ENCODE results near the gene MARK4.
"Not testable (repeated sequence)": the region's sequence is repeated elsewhere in the genome, so short reads cannot be mapped to it uniquely, and the experiment has no call there.

Gene MARK4

GRCh38 chr19:45250832-45251451 is at the start of gene MARK4:
MARK4 (plus strand) TSS chr19:45251271; CDS start chr19:45251589, 318 bp downstream.
- peak; percentile 14 for DNase-seq (ENCODE audit: low read depth)

- no peak for DNase-seq (ENCODE audit: low read depth)
These were observed 48.4 kb upstream of the MARK4 start for GRCh38 chr19:45202637-45203036.

- DNase-seq (ENCODE audit: low read depth): no peak
These were observed 45.3 kb upstream of the MARK4 start for GRCh38 chr19:45205810-45206209.

- DNase-seq (ENCODE audit: low read depth): no peak
These were observed 44.7 kb upstream of the MARK4 start for GRCh38 chr19:45206328-45206727.

GRCh38 chr19:45211751-45212381 is 39.2 kb upstream of the MARK4 start:
- no peak for DNase-seq (ENCODE audit: low read depth)

GRCh38 chr19:45213031-45213430 is 38.0 kb upstream of the MARK4 start:
- no peak for DNase-seq (ENCODE audit: low read depth)

- no peak for DNase-seq (ENCODE audit: low read depth)
These were observed 35.5 kb upstream of the MARK4 start for GRCh38 chr19:45215391-45216191.

GRCh38 chr19:45216667-45217066 is 34.4 kb upstream of the MARK4 start:
- no peak for DNase-seq (ENCODE audit: low read depth)

GRCh38 chr19:45217193-45217956 is 33.7 kb upstream of the MARK4 start:
- no peak for DNase-seq (ENCODE audit: low read depth)

- DNase-seq (ENCODE audit: low read depth): no peak
These were observed 33.1 kb upstream of the MARK4 start for GRCh38 chr19:45217957-45218334.

- DNase-seq (ENCODE audit: low read depth): no peak
These were observed 32.6 kb upstream of the MARK4 start for GRCh38 chr19:45218426-45218825.

- no peak for DNase-seq (ENCODE audit: low read depth)
These were observed 31.9 kb upstream of the MARK4 start for GRCh38 chr19:45218911-45219743.

GRCh38 chr19:45222724-45223123 is 28.3 kb upstream of the MARK4 start:
- no peak for DNase-seq (ENCODE audit: low read depth)

- no peak for DNase-seq (ENCODE audit: low read depth)
These were observed 27.2 kb upstream of the MARK4 start for GRCh38 chr19:45223879-45224278.

GRCh38 chr19:45224645-45225044 is 26.4 kb upstream of the MARK4 start:
- DNase-seq (ENCODE audit: low read depth): no peak

GRCh38 chr19:45229056-45229455 is 22.0 kb upstream of the MARK4 start:
- not testable (repeated sequence) for DNase-seq (ENCODE audit: low read depth)

GRCh38 chr19:45231891-45232290 is 19.2 kb upstream of the MARK4 start:
- no peak for DNase-seq (ENCODE audit: low read depth)

- DNase-seq (ENCODE audit: low read depth): no peak
These were observed 16.8 kb upstream of the MARK4 start for GRCh38 chr19:45234089-45234869.

- DNase-seq (ENCODE audit: low read depth): no peak
These were observed 15.6 kb upstream of the MARK4 start for GRCh38 chr19:45235485-45235884.

GRCh38 chr19:45238556-45238955 is 12.5 kb upstream of the MARK4 start:
- DNase-seq (ENCODE audit: low read depth): no peak
